ENCODE measurements around the gene HCK.

DNA sequence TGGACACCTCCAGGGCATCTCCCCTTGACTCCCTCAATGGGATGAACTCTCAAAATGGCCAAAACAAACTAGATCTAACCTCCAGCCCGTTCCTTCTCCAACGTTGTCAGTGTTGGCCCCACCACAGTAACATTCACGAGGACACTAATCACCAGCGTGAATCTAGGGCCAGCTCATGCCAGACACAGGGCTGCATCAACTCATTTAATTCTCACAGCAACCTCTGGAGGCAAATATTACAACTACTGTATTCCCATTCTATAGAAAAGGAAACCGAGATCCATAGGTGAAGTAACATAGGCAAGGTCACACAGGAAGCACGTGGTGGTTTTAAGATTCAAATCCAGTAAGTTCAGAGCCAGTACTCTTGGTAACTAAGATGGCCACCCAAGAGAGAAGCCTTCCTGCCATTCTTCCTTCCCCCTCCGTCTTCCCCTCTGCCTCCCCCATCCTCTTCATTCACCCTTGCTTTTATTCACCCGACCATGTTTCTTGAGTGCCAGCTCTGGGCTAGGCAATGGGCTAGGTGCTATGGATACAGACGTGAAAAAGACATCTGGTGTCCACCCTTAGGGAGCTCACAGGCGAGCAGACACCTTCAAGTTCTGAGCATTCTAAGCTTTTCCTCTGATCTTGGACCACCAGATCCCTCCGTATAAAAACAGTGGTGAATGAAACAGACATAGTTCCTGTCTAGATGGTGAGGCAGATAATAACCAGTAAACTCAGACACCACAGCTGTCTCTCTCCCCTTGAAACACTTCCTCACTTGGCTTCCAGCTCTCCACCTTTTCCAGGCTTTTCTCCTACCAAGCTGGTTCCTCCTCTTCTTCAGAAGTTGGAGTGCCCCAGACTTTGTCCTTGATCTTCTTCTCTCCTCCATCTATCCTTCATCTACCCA is 32.2 kb upstream of the HCK start:
- TF ChIP-seq, protein P1, sequence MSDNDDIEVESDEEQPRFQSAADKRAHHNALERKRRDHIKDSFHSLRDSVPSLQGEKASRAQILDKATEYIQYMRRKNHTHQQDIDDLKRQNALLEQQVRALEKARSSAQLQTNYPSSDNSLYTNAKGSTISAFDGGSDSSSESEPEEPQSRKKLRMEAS (IDR thresholded peaks at IDR 0.05; ENCODE audit: low read depth): no peak
- TF ChIP-seq ELF1 (IDR thresholded peaks at IDR 0.05) (no peak), RCOR1 (IDR thresholded peaks at IDR 0.05; ENCODE audit: low read length) (no peak), EZH2phosphoT487 (IDR thresholded peaks at IDR 0.05; ENCODE audit: borderline replicate concordance, low read depth) (no peak), NRF1 (IDR thresholded peaks at IDR 0.05; ENCODE audit: low read depth, low read length) (no peak), TEAD4 (IDR thresholded peaks at IDR 0.05; ENCODE audit: borderline replicate concordance, insufficient read depth) (no peak), YY1 (IDR thresholded peaks at IDR 0.05; ENCODE audit: low read depth) (no peak), POLR2AphosphoS5 (IDR thresholded peaks at IDR 0.05; ENCODE audit: low read depth, low read length) (no peak), SMC3 (IDR thresholded peaks at IDR 0.05; ENCODE audit: low read depth, low read length) (no peak), EP300 (IDR thresholded peaks at IDR 0.05; ENCODE audit: borderline replicate concordance in 1 of 2, low read depth in 1 of 2, low read length in 1 of 2) (no peak)
- TF ChIP-seq, protein P2, sequence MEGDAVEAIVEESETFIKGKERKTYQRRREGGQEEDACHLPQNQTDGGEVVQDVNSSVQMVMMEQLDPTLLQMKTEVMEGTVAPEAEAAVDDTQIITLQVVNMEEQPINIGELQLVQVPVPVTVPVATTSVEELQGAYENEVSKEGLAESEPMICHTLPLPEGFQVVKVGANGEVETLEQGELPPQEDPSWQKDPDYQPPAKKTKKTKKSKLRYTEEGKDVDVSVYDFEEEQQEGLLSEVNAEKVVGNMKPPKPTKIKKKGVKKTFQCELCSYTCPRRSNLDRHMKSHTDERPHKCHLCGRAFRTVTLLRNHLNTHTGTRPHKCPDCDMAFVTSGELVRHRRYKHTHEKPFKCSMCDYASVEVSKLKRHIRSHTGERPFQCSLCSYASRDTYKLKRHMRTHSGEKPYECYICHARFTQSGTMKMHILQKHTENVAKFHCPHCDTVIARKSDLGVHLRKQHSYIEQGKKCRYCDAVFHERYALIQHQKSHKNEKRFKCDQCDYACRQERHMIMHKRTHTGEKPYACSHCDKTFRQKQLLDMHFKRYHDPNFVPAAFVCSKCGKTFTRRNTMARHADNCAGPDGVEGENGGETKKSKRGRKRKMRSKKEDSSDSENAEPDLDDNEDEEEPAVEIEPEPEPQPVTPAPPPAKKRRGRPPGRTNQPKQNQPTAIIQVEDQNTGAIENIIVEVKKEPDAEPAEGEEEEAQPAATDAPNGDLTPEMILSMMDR (IDR thresholded peaks at IDR 0.05): no peak
- TF ChIP-seq, protein P3, sequence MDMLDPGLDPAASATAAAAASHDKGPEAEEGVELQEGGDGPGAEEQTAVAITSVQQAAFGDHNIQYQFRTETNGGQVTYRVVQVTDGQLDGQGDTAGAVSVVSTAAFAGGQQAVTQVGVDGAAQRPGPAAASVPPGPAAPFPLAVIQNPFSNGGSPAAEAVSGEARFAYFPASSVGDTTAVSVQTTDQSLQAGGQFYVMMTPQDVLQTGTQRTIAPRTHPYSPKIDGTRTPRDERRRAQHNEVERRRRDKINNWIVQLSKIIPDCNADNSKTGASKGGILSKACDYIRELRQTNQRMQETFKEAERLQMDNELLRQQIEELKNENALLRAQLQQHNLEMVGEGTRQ (IDR thresholded peaks at IDR 0.05; ENCODE audit: borderline replicate concordance, low read depth, low read length): no peak
- TF ChIP-seq, protein P4, sequence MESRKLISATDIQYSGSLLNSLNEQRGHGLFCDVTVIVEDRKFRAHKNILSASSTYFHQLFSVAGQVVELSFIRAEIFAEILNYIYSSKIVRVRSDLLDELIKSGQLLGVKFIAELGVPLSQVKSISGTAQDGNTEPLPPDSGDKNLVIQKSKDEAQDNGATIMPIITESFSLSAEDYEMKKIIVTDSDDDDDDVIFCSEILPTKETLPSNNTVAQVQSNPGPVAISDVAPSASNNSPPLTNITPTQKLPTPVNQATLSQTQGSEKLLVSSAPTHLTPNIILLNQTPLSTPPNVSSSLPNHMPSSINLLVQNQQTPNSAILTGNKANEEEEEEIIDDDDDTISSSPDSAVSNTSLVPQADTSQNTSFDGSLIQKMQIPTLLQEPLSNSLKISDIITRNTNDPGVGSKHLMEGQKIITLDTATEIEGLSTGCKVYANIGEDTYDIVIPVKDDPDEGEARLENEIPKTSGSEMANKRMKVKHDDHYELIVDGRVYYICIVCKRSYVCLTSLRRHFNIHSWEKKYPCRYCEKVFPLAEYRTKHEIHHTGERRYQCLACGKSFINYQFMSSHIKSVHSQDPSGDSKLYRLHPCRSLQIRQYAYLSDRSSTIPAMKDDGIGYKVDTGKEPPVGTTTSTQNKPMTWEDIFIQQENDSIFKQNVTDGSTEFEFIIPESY (IDR thresholded peaks at IDR 0.05; ENCODE audit: borderline replicate concordance, low read depth): no peak

All from SK-N-SH (cell line).